ENCODE measurements around the gene TBC1D22A. TPM values are rescaled to one million over a fixed set of nuclear protein-coding genes. Genes with fewer than 3 reads are reported as not detected.

TBC1D22A gene
- total RNA-seq, 2 donors from 2014 or later: 28.9 to 31.3 TPM

DNA sequence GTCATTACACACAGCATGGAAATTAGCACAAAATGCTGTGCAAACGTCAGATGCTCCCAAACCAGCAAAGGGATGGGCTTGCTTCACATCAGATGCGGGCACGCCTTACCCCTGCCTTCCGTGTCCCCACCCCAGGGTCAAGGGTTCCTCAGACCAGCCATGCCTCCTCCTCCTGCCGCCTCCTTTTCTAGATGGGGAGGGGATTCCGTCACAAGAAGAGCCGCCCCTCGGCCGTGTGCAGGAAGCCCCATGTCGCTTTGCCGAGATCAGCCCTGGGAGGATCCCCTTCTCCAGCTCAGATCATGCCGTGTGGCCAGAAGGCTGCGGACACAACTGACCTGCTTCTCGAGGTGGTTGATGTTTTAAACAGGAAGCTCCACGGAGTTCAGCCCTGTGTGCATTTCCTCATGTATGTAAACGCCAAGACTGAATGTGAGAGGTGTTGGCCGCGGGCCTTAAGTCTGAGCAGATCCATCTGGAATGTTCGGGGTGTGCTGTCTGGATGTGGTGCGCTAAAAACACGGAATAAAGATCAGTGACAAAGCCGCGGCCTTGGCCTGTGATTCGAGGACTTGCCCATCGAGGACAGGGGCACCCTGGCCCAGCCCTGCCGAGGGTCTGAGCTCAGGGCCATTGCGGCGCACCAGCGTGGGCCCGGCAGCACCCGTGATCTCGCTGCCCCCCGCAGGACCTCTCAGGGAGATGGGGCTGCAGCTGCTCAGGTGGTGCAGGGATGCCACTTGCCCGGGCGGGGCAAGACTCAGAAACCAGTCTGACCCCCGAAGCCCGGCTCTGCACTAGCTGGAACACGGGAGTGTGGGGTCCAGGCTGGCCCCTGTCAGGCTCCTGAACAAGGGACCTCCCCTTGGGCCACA, 412.9 kb downstream of the TBC1D22A start:
- no peak overlapping the region for H3K27ac ChIP-seq
- ATAC-seq (ENCODE audit: insufficient number of reproducible peaks, low FRiP score, low read depth) (no peak), DNase-seq (ENCODE audit: low spot score) (no peak)
- TF ChIP-seq, protein P1, sequence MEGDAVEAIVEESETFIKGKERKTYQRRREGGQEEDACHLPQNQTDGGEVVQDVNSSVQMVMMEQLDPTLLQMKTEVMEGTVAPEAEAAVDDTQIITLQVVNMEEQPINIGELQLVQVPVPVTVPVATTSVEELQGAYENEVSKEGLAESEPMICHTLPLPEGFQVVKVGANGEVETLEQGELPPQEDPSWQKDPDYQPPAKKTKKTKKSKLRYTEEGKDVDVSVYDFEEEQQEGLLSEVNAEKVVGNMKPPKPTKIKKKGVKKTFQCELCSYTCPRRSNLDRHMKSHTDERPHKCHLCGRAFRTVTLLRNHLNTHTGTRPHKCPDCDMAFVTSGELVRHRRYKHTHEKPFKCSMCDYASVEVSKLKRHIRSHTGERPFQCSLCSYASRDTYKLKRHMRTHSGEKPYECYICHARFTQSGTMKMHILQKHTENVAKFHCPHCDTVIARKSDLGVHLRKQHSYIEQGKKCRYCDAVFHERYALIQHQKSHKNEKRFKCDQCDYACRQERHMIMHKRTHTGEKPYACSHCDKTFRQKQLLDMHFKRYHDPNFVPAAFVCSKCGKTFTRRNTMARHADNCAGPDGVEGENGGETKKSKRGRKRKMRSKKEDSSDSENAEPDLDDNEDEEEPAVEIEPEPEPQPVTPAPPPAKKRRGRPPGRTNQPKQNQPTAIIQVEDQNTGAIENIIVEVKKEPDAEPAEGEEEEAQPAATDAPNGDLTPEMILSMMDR (IDR thresholded peaks at IDR 0.05): no peak
- no peaks in the 10 kb centered on the region for H3K9me3 ChIP-seq
- no peaks in the 10 kb centered on the region for H3K27me3 ChIP-seq (replicated peaks; ENCODE audit: insufficient read depth)
- peaks cover 6% of the 10 kb centered on the region for H3K36me3 ChIP-seq
- H3K4me3 ChIP-seq: no peak overlapping the region
- no peaks in the 10 kb centered on the region for H3K4me1 ChIP-seq (ENCODE audit: control insufficient read depth in 1 of 2, low read depth in 2 of 2)

GRCh38 chr22:47176026-47176389, 413.6 kb downstream of the TBC1D22A start:
- Histone ChIP-seq H3K27me3 (replicated peaks; ENCODE audit: insufficient read depth) (no peaks in the 10 kb centered on the region), H3K4me3 (no peak overlapping the region), H3K9me3 (no peaks in the 10 kb centered on the region), H3K4me1 (ENCODE audit: control insufficient read depth in 1 of 2, low read depth in 2 of 2) (no peaks in the 10 kb centered on the region), H3K36me3 (peaks cover 6% of the 10 kb centered on the region), H3K27ac (no peak overlapping the region)
- TF ChIP-seq, protein P1 (IDR thresholded peaks at IDR 0.05): no peak
- DNase-seq (ENCODE audit: low spot score) (no peak), ATAC-seq (ENCODE audit: insufficient number of reproducible peaks, low FRiP score, low read depth) (no peak)

DNA sequence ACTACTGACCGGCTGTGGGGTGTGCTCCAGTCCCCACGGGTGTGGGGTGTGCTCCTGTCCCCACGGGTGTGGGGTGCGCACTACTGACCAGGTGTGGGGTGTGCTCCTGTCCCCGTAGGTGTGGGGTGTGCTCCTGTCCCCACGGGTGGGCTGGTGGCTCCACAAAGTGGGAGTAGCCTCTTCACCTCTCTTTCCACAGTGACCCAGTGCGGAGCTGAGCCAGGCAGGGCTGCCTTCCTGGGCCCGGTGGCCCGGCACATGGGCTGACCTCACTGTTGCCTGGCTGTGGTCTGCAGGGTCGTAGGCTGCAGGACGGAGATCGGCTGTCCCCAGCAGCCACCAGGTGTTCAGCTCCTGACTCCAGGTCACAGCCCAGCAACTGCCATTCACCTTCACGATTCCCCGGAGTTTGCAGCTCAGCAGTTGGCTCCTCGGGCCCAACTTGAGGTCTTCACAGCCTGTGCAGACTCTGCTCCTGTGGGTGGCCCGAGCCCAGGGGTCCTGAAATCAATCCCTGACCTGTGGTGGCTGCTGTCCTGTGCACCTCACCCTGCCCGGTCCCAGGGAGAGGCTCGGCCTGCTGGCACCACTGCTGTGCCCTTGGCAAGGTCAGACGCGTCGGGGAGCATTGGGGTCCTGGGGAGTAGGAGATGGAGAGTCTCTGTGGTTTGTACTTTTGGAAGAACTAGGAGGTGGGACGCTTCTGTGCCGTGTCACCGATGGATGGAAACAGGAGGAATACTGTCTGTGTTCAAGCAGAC, 414.3 kb downstream of the TBC1D22A start:
- no peak overlapping the region for H3K27ac ChIP-seq
- DNase-seq (ENCODE audit: low spot score) (no peak), ATAC-seq (ENCODE audit: insufficient number of reproducible peaks, low FRiP score, low read depth) (no peak)
- H3K4me1 ChIP-seq (ENCODE audit: control insufficient read depth in 1 of 2, low read depth in 2 of 2): no peaks in the 10 kb centered on the region
- H3K4me3 ChIP-seq: no peak overlapping the region
- H3K27me3 ChIP-seq (replicated peaks; ENCODE audit: insufficient read depth): no peaks in the 10 kb centered on the region
- no peaks in the 10 kb centered on the region for H3K9me3 ChIP-seq
- H3K36me3 ChIP-seq: peaks cover 6% of the 10 kb centered on the region
- TF ChIP-seq, protein P1 (IDR thresholded peaks at IDR 0.05): no peak

DNA sequence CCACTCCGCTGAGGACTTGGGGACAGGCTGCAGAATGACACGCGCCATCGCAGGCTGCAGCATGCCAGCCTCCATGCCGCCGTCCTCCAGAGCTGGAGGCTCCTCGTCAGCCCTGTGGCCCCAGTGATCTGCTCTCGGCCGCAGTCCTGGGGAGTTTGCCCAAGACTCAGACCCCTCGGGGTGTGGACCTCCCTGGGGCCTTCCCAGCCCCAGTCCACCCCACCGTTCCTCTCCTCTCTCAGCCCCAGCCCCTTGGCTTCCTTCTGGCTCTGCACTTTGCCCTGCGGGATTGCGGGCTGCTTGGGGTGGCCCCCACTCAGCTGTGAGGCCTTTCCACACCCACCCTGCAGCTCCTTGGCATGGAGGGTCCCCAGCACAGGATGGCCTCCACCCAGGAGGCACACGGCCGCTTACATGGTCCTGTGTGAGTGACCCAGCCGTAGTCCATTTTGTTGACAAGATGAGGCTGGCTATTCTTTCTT, 414.9 kb downstream of the TBC1D22A start:
- peaks cover 6% of the 10 kb centered on the region for H3K36me3 ChIP-seq
- TF ChIP-seq, protein P1 (IDR thresholded peaks at IDR 0.05): no peak
- H3K27me3 ChIP-seq (replicated peaks; ENCODE audit: insufficient read depth): no peaks in the 10 kb centered on the region
- no peak for ATAC-seq (ENCODE audit: insufficient number of reproducible peaks, low FRiP score, low read depth)
- H3K9me3 ChIP-seq: no peaks in the 10 kb centered on the region
- no peak overlapping the region for H3K27ac ChIP-seq
- H3K4me1 ChIP-seq (ENCODE audit: control insufficient read depth in 1 of 2, low read depth in 2 of 2): no peaks in the 10 kb centered on the region
- no peak for DNase-seq (ENCODE audit: low spot score)
- no peak overlapping the region for H3K4me3 ChIP-seq

GRCh38 chr22:47178339-47178738, 415.9 kb downstream of the TBC1D22A start:
- TF ChIP-seq, protein P1 (IDR thresholded peaks at IDR 0.05): no peak
- Histone ChIP-seq H3K27me3 (replicated peaks; ENCODE audit: insufficient read depth) (no peaks in the 10 kb centered on the region), H3K27ac (no peak overlapping the region), H3K4me1 (ENCODE audit: control insufficient read depth in 1 of 2, low read depth in 2 of 2) (no peaks in the 10 kb centered on the region), H3K4me3 (no peak overlapping the region), H3K9me3 (no peaks in the 10 kb centered on the region), H3K36me3 (peaks cover 6% of the 10 kb centered on the region)
- DNase-seq (ENCODE audit: low spot score): no peak
- no peak for ATAC-seq (ENCODE audit: insufficient number of reproducible peaks, low FRiP score, low read depth)
